Hair follicular keratinocyte (primary cell): Measurements from ENCODE around the gene GPR35. TPM values are rescaled to one million over a fixed set of nuclear protein-coding genes. Genes with fewer than 3 reads are reported as not detected.

ENCODE experiments used
- total RNA-seq: library from RNA; depleted of rRNA; stranded (reverse); fragments of >200 nt; gene quantifications from 2 replicates; pipeline ENCODE4 v1.2.3, GENCODE V29; 2015

The GPR35 gene, protein sequence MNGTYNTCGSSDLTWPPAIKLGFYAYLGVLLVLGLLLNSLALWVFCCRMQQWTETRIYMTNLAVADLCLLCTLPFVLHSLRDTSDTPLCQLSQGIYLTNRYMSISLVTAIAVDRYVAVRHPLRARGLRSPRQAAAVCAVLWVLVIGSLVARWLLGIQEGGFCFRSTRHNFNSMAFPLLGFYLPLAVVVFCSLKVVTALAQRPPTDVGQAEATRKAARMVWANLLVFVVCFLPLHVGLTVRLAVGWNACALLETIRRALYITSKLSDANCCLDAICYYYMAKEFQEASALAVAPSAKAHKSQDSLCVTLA
- total RNA-seq: not detected in 2 replicates

DNA sequence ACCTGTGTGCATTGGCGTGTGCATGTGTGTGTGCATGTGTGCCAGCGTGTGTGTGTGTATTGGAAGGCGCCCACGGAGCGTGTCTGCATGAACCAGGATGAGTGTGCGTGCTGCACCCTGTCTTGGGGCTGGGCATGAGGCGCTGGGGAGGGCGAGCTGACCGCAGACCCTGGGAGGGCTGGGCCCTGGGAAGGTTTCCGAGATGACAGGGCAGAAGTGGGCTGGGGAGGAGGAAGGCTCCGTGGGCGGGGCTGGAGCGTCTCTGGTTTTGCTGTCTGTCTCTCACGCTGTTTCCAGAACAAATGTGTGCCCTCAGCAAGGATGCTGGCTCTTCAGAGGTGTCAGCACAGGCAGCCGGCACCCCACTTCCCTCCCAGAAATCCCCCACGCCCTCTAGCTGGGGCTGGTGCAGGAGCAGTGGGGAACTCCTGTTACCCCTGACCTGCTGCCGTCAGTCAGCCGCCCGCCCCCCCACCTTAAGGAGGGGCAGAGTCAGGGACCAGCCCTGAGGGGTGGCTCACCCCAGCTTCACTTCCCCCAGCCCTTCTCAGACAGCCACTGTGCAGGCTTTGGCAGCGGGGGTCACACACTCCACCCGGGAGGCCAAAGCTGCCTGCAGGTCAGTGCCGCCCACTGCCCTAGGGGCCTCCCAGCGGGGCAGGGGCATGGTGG is at the start of gene GPR35:
GPR35 (plus strand) TSS at position 531 of the 672 bp plus-strand sequence. CDS start 4,473 bp downstream, outside the sequence.

DNA sequence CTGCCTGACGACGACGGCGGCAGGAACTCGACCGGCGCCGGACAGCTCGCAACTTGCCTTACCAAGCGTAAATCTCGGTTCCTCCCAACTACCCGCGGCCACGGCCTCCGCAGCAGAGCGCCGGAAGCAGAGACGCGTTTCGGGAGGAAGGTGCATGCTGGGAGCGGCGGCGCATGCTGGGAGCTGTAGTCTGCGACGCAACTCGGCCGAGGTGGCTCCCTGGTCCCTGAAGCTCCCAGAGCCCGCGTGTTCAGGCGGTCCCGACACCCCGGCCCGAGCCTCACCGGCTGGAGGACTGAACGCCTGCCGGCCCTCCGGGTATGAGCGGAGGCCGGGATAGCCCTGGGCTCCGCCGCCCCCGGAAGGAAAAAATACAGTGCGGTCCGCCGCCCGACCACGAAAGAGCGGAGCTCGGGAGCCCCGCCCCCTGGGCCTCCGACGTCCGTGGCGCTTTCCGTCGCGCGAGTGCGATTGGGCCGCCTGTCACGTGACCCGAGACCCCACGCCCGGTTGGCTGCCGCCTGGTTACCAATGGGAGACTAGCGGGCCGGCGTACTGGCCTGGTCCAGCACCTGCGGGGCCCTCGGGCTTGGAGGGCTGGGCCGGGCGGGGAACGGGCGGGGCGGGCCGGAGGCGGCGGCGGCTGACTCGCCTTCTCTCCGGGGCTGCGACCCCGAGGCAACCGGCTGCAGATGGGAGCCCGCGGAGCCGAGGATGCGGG is 38.9 kb upstream of the GPR35 start, which contains the start of gene CAPN10:
CAPN10 (plus strand) TSS at position 537 of the 721 bp plus-strand sequence; CDS start at position 715, 178 bp downstream.

Other genes with a start within 250 kb of the GPR35 start
- 122 and 162 TPM in 2 replicates for gene GPC1, start 189.8 kb upstream of the GPR35 start, total RNA-seq
- 3.5 and 6.1 TPM in 2 replicates for gene ANKMY1, start 67.5 kb upstream of the GPR35 start, total RNA-seq
- gene DUSP28, start 65.1 kb upstream of the GPR35 start, total RNA-seq: 2.5 and 4.6 TPM in 2 replicates
- 18.6 and 35.8 TPM in 2 replicates for gene RNPEPL1, start 57.0 kb upstream of the GPR35 start, total RNA-seq
- gene CAPN10, start 38.7 kb upstream of the GPR35 start, total RNA-seq: 15.6 and 16.2 TPM in 2 replicates
- not detected in 2 replicates for gene AQP12B, start 57.4 kb downstream of the GPR35 start, total RNA-seq
- not detected in 2 replicates for gene AQP12A, start 66.4 kb downstream of the GPR35 start, total RNA-seq
- gene KIF1A, start 194.7 kb downstream of the GPR35 start, total RNA-seq: not detected in 2 replicates
- not detected in 2 replicates for gene AGXT, start 243.3 kb downstream of the GPR35 start, total RNA-seq